ENCODE data around the gene RFPL2.
A peak's percentile ranks its signal among the peaks of the same experiment; 100 is the strongest.

The RFPL2 gene

DNA sequence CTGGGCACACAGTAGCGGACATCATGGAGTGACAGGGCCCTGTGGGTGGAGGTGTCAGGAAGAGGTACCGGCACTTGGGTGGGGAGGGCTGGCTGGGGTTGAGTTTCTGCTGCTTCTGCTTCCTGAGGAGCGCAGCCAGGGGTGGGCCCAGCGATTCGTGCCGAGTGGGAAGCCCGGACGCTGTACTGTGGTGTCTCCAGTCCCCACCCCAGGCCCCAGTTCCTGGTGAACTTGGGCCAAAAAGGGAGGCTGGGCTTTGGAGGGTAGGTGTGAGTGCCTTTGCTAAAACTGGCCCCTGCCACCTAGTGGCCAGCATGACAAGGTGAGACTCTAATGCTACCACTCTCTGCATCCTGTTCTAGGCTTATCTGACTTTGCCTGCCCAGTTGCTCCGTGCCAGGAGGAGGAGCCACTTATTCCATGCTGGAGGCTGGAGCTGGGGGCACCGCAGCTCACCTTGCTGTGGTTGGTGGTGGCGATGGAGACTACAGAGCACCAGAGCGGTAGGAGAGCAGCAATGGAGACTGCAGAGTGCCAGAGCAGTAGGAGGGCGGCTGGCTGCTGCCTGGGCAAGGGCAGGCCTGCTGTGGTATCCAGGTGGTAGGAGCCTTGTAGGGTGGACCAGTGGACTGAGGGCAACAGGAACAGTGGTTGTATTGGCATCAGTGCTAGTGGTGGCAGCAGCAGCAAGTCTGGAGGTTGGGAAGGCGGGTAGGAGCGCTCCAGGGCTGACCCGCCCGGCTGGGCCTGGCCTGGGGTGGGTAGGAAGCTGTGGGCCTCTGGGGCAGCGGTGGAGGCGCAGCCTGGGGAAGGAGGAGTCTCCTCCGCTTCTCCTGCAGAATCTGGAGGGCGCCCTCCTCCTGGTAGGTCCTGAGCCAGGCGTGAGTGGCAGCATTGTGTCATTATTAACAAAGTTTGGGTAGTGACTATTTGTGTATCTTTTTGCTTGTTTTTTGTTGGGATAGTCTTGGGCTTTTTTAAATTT lies 2.2 kb upstream of the RFPL2 start:
- H3K4me3 ChIP-seq (ENCODE audit: low read depth in 1 of 2, low read length in 2 of 2): no peak overlapping the region

DNA sequence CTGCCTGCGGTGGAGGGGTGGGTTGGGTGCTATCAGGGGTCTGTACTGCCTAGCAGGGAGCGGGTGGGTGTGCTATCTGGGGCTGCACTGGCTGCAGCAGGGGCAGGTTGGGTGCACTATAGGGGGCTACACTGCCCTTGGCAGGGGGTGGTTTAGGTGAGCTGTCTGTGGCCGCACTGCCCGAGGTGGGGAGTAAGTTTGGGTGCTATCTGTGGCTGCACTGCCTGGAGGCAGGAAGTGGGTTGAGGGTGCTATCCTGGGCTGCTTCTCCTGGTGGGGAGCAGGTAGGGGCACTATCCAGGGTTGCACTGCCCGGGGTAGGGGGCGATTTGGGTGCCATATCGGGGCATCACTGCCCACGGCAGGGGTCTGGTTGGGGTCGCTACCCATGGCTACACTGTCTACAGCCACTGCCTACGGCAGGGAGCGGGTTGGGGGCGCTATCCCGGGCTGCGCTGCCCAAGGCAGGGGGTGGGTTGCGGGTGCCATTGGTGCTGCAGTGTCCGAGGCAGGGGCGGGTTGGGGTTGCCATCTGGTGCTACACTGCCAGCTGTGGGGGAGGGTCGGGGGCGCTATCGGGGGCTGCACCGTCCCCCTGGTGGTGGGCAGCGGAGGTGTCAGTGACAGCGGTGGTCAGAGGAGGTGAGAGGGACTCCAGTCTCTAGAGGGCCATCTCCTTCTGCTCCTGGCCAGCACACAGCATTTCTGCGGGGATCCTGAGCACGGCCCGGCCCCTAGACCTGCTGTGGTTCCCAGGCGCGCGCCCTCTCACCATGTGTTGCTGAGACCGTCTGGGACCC lies 1.3 kb upstream of the RFPL2 start:
- DNase-seq: no peak
- Histone ChIP-seq H3K79me2 (ENCODE audit: insufficient read depth, low read length) (no peaks in the 10 kb centered on the region), H3K27me3 (ENCODE audit: insufficient read depth, low read length, poor library complexity) (peaks cover 2% of the 10 kb centered on the region), H3K27ac (ENCODE audit: low read length) (no peak overlapping the region), H3K36me3 (ENCODE audit: insufficient read depth, low read length) (no peaks in the 10 kb centered on the region), H2AFZ (ENCODE audit: low read depth, low read length) (no peak overlapping the region), H3K4me1 (ENCODE audit: insufficient read depth, low read length) (no peaks in the 10 kb centered on the region), H3K4me3 (ENCODE audit: low read depth in 1 of 2, low read length in 2 of 2) (no peak overlapping the region), H3K9ac (ENCODE audit: low read depth, low read length) (no peak overlapping the region), H3K9me3 (ENCODE audit: insufficient read depth, low read length, severe bottlenecking) (no peaks in the 10 kb centered on the region), H3K4me2 (ENCODE audit: insufficient read depth, low read length) (no peak overlapping the region), H4K20me1 (ENCODE audit: insufficient read depth, low read length) (0 out of 2 replicates have a peak, but pooled peaks cover 4% of the 10 kb centered on the region)
- TF ChIP-seq CTCF (IDR thresholded peaks at IDR 0.05; ENCODE audit: borderline replicate concordance, extremely low read depth, low read length, poor library complexity, severe bottlenecking) (no peak), EZH2 (IDR thresholded peaks at IDR 0.05; ENCODE audit: borderline replicate concordance, low read depth, low read length, severe bottlenecking) (no peak)
- ATAC-seq (ENCODE audit: insufficient read depth, low read depth): peak; percentile 25; the same call in 1 of the 3 replicates

More for the DNA sequence above, 2.2 kb upstream of the RFPL2 start:
- H3K9me3 ChIP-seq (ENCODE audit: insufficient read depth, low read length, severe bottlenecking): no peaks in the 10 kb centered on the region
- H3K27ac ChIP-seq (ENCODE audit: low read length): no peak overlapping the region
- H3K9ac ChIP-seq (ENCODE audit: low read depth, low read length): no peak overlapping the region
- ATAC-seq (ENCODE audit: insufficient read depth, low read depth): peak; percentile 73
- H3K36me3 ChIP-seq (ENCODE audit: insufficient read depth, low read length): no peaks in the 10 kb centered on the region
- no peaks in the 10 kb centered on the region for H3K79me2 ChIP-seq (ENCODE audit: insufficient read depth, low read length)
- H3K4me2 ChIP-seq (ENCODE audit: insufficient read depth, low read length): no peak overlapping the region
- peak; percentile 67 for TF ChIP-seq CTCF (IDR thresholded peaks at IDR 0.05; ENCODE audit: borderline replicate concordance, extremely low read depth, low read length, poor library complexity, severe bottlenecking)
- TF ChIP-seq EZH2 (IDR thresholded peaks at IDR 0.05; ENCODE audit: borderline replicate concordance, low read depth, low read length, severe bottlenecking): no peak
- no peaks in the 10 kb centered on the region for H3K4me1 ChIP-seq (ENCODE audit: insufficient read depth, low read length)
- H3K27me3 ChIP-seq (ENCODE audit: insufficient read depth, low read length, poor library complexity): no peaks in the 10 kb centered on the region
- 0 out of 2 replicates have a peak, but pooled peaks cover 4% of the 10 kb centered on the region for H4K20me1 ChIP-seq (ENCODE audit: insufficient read depth, low read length)
- peak; percentile 17 for DNase-seq
- no peak overlapping the region for H2AFZ ChIP-seq (ENCODE audit: low read depth, low read length)

GRCh38 chr22:32204040-32204855 lies 625 bp downstream of the RFPL2 start:
- no peaks in the 10 kb centered on the region for H3K9me3 ChIP-seq (ENCODE audit: insufficient read depth, low read length, severe bottlenecking)
- no peak overlapping the region for H3K9ac ChIP-seq (ENCODE audit: low read depth, low read length)
- no peak overlapping the region for H3K27ac ChIP-seq (ENCODE audit: low read length)
- H3K27me3 ChIP-seq (ENCODE audit: insufficient read depth, low read length, poor library complexity): peaks cover 3% of the 10 kb centered on the region
- H4K20me1 ChIP-seq (ENCODE audit: insufficient read depth, low read length): 0 out of 2 replicates have a peak, but pooled peaks cover 4% of the 10 kb centered on the region
- no peak overlapping the region for H2AFZ ChIP-seq (ENCODE audit: low read depth, low read length)
- no peaks in the 10 kb centered on the region for H3K36me3 ChIP-seq (ENCODE audit: insufficient read depth, low read length)
- no peaks in the 10 kb centered on the region for H3K4me1 ChIP-seq (ENCODE audit: insufficient read depth, low read length)
- no peak overlapping the region for H3K4me2 ChIP-seq (ENCODE audit: insufficient read depth, low read length)
- H3K79me2 ChIP-seq (ENCODE audit: insufficient read depth, low read length): no peaks in the 10 kb centered on the region
- TF ChIP-seq EZH2 (IDR thresholded peaks at IDR 0.05; ENCODE audit: borderline replicate concordance, low read depth, low read length, severe bottlenecking): no peak
- no peak for TF ChIP-seq CTCF (IDR thresholded peaks at IDR 0.05; ENCODE audit: borderline replicate concordance, extremely low read depth, low read length, poor library complexity, severe bottlenecking)
- H3K4me3 ChIP-seq (ENCODE audit: low read depth in 1 of 2, low read length in 2 of 2): no peak overlapping the region
- DNase-seq (no peak), ATAC-seq (ENCODE audit: insufficient read depth, low read depth) (no peak)

Measured in DND-41 (cell line).